GM11168 (cell line): Measurements from ENCODE around the gene MTG2.

Experiments
- in situ Hi-C: fragments of 300-500 bp; cut with MboI; formaldehyde crosslinking; loops from one replicate; pipeline ENCODE4 v1.12.0; 2022; ENCODE audit warnings: low sequenced_read_pairs; ENCODE audit not compliant: unreplicated experiment

The MTG2 gene

GRCh38 chr20:62216636-62217566, 34.1 kb downstream of the MTG2 start:
- in situ Hi-C loops: no loop called here

GRCh38 chr20:62217913-62218773, 35.3 kb downstream of the MTG2 start:
- in situ Hi-C loops: no loop called here

GRCh38 chr20:62219101-62219991, 36.5 kb downstream of the MTG2 start:
- in situ Hi-C loops: no loop called here

- in situ Hi-C loops: no loop called here
These were observed 37.3 kb downstream of the MTG2 start, which contains the start of gene HRH3 for GRCh38 chr20:62219992-62220665. Gene HRH3 (minus strand): TSS chr20:62220278. CDS start chr20:62219970, 308 bp downstream.

DNA sequence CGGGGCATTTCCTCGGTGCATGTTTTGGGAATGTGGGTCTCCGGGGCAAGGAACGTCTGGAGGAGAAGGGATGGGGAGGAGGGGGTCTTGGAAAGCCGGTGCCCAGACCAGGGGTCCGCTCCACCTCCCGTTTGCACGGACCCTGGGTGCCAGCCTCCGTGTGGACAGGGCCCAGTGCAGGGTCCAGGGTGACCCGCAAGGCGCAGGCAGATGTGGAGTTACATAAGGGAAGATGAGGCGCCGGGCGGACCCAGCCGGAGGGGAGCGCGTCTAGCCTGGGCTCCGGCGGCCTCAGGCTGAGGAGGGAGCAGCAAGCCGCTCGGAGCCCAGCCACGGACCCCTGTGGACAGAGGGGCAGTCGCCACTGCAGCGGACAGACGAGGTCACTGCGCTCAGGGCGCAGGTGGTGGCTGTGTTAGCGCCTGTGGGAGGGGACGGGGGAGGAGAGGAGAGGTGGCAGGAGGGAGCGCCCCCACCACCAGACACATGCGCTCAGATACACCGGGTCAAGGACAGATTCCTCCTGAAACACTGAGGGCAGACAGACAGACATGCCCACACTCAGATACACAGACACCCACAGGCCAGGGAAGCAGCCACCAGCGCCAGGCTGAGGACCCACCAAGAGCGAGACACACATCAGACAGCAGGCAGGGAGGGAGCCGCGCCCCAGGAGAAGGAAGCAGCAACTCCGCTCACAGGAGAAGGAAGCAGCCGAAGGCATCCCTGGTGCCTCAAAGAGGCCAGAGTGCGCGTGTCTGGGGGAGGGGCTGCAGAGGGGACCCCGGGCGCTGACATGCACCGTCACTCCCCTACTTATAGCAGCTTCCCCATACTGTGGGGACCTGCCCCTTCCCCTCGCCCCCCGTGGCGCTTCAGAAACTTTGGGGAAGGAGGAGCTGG, 38.1 kb downstream of the MTG2 start:
- in situ Hi-C loops: no loop called here

DNA sequence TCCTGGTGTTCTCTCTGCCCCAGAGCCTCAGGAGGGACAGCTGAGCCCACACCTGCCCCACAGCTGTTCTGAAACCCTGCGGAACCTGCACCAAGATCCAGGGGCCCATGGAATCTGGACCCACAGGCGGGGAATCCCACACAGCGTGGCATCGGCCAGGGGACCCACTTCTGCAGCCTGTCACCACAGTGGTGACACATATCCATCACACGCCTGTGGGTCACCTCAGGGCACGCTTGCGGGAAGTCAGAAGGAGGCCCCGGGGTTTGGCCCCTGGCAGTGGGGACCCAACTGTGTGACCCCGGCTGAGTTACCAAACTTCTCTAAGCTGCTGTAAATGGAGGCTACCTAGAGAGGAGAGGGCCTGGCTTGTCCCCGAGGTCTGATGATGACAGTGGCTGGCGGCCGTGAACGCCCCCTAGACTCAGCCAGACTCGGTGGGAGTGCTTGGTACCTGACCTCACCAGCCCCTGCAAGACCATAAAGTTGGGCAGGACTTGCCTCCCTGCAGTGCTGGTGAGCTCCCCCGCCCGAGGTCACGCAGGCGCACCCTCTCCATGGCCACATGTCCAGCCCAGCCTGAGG, 39.5 kb downstream of the MTG2 start:
- in situ Hi-C loops: no loop called here

- in situ Hi-C loops: no loop called here
These were observed 40.1 kb downstream of the MTG2 start for GRCh38 chr20:62222972-62223371.

DNA sequence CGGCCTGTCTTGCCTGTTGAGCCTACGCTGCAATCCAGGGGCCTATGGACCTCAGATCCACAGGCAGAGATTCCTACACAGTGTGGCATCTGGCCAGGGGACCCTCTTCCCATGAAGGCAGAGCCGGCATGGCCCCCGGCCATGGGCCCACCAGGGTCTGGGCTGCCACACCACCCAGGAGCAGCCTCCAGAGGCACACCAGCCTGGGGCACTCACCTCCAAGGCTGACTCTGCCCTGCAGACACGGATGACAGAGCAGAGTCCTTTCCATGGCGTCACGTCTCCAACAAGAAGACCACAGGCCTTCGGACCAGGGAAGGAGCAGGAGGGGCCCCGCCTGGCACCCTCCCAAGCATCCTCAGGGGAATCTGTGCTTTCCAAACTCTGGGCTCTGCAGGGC, 40.7 kb downstream of the MTG2 start:
- in situ Hi-C loops: no loop called here

DNA sequence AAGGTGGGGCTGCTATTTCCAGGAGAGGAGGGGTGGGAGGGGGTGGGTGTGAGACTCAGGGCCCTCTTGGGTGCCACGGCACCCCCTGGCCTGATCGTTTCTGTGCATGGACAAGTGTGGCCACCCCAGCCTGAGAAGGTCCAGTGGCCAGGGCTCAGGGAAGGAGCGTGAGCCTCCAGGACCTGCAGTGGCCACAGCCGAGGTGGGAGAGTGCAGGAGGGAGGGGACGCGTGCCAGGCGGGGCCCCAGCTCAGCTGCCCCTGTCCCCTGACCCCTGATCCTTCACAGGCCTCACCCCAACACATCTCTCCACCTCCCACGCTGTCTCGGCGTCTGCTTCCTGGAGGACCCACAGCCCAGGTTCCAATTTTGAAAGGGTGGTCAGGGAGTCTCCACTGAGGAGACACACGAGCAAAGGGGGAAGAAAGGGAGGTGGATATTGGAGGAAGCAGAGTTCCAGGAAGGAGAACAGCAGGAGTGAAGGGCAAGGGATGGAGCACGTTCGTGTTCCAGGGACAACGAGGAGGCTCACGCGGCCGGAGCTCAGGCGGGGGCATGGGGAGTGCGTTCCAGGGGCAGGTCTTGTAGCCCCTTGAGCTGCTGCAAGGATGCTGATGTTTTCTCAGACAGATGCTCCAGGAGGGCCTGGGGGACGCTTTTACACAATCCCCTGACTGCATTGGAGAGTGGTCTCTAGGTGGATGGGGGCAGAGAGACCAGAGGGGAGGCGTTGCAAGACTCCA, 41.5 kb downstream of the MTG2 start:
- in situ Hi-C loops: no loop called here

GRCh38 chr20:62225026-62225425, 42.2 kb downstream of the MTG2 start:
- in situ Hi-C loops: no loop called here

- in situ Hi-C loops: no loop called here
These were observed 43.2 kb downstream of the MTG2 start for GRCh38 chr20:62225820-62226635.

- in situ Hi-C loops: no loop called here
These were observed 44.1 kb downstream of the MTG2 start for GRCh38 chr20:62226707-62227590.

GRCh38 chr20:62227591-62227976, 44.8 kb downstream of the MTG2 start:
- in situ Hi-C loops: no loop called here

DNA sequence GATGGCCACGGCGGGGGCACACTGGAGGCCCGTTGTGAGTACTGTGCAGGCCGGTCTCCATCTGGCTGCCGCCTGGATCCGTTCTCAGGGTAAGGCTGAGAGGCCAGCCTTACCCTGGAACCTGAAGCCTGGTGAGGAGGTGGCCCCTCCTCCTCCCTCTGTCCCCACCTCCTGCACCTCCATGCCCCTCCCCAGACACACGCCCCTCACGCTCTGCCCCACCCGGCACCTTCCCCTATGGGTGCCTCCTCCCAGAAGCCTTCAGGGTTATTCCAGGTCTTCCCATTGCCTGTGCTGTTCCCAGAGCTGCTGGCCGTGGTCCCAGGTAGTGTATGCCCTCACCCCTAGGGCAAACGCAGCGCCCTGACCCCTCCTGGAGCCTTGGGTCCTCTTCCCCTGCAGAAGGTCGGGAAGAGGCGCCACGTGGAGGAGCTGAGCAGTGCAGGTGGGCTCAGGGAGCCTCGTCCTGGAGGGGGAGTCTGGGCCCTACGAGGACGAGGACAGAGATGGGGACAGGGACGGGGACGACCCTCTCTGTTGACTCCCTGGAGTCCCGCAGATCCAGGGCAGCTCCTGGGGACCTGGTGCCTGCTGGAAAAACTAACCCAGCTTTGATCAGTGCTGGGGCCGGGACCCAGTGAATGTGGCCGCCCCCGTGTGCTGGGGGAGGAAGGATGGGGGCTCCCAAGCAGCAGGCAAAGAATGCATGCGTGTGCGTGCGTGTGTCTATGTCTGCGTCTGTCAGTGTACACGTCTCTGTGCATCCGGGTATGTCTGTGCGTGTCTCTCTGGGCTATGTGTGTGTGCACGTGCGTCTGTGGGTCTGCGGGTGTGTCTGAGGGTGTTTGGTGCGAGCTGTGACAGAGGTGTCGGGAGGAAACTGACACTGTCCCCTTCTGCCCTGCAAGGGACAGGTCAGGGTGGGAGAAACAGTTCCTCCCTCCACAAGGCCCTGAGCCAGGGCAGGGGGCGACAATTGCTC, 45.4 kb downstream of the MTG2 start:
- in situ Hi-C loops: no loop called here
